Measurements from ENCODE around the gene LRRC4C. TPM values are rescaled to one million over a fixed set of nuclear protein-coding genes. Genes with fewer than 3 reads are reported as not detected.

LRRC4C gene
- total RNA-seq, 2 donors from 2014 or later = 2.7 to 2.8 TPM

DNA sequence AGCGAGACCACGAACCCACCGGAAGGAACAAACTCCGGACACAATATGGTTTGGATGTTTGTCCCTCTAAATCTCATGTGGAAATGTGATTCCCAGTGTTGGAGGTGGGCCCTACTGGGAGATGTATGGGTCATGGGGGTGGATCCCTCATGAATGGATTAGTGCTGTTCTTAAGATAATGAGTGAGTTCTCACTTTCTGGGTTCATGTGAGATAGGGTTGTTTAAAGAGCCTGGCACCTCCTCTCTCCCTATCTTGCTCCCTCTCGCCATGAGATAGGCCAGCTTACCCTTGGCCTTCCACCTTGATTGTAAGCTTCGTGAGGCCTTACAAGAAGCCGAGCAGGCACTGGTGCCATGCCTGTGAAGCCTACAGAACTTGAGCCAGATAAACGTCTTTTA is 184.6 kb downstream of the LRRC4C start:
- Histone ChIP-seq H3K9me3 (no peaks in the 10 kb centered on the region), H3K27me3 (no peaks in the 10 kb centered on the region), H3K4me3 (no peak overlapping the region), H3K27ac (peak overlapping the region in 1 of 2 donors; percentile 81), H3K36me3 (no peaks in the 10 kb centered on the region), H3K4me1 (no peaks in the 10 kb centered on the region)
- no peak for DNase-seq (ENCODE audit: low spot score)
- TF ChIP-seq, protein P1, sequence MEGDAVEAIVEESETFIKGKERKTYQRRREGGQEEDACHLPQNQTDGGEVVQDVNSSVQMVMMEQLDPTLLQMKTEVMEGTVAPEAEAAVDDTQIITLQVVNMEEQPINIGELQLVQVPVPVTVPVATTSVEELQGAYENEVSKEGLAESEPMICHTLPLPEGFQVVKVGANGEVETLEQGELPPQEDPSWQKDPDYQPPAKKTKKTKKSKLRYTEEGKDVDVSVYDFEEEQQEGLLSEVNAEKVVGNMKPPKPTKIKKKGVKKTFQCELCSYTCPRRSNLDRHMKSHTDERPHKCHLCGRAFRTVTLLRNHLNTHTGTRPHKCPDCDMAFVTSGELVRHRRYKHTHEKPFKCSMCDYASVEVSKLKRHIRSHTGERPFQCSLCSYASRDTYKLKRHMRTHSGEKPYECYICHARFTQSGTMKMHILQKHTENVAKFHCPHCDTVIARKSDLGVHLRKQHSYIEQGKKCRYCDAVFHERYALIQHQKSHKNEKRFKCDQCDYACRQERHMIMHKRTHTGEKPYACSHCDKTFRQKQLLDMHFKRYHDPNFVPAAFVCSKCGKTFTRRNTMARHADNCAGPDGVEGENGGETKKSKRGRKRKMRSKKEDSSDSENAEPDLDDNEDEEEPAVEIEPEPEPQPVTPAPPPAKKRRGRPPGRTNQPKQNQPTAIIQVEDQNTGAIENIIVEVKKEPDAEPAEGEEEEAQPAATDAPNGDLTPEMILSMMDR (IDR thresholded peaks at IDR 0.05) = no peak

DNA sequence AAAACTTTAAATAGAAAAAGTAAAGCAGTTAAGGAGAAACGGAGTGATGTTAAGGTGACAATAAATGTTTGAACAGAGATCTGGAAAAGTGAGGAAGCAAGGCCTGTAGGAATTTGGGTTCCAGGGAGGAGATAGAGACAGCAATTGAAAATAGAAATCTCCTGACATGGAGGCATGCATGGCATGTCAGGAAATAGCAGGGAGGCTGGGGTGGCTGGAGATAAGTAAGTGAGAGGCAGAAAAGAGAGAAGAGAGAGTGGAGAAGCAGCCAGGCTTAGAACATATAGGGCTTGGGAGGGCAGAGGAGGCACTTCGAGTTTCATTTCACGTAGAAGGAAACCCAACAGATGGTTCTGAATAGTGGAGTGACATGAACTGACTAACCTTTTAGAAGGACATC is 185.5 kb downstream of the LRRC4C start:
- Histone ChIP-seq H3K27ac (peak overlapping the region in 1 of 2 donors; percentile 81), H3K36me3 (no peaks in the 10 kb centered on the region), H3K27me3 (no peaks in the 10 kb centered on the region), H3K4me1 (no peaks in the 10 kb centered on the region), H3K4me3 (no peak overlapping the region), H3K9me3 (no peaks in the 10 kb centered on the region)
- DNase-seq (ENCODE audit: low spot score) = no peak
- TF ChIP-seq, protein P1 (IDR thresholded peaks at IDR 0.05) = no peak

DNA sequence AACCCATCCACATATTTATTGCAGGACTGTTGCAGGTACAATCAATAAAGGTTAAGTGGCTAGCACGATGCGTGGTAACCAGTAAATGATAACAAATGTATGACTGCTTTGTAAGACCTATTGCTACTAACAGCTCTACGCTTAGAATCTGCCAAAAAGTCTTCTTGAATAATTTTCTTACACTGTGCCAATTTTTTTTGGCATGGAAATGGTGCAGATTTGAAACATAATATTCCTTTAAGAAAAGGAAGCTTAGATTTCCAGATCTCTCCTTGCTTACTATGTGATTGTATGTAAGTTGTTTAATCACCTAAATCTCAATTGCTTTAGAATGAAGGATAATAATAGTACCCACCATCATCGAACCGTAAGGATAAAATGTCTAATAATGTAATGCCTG is 192.0 kb downstream of the LRRC4C start:
- no peaks in the 10 kb centered on the region for H3K27me3 ChIP-seq
- no peaks in the 10 kb centered on the region for H3K36me3 ChIP-seq
- DNase-seq (ENCODE audit: low spot score) = no peak
- H3K27ac ChIP-seq = no peak overlapping the region
- TF ChIP-seq, protein P1 (IDR thresholded peaks at IDR 0.05) = no peak
- H3K9me3 ChIP-seq = no peaks in the 10 kb centered on the region
- no peaks in the 10 kb centered on the region for H3K4me1 ChIP-seq
- no peak overlapping the region for H3K4me3 ChIP-seq

DNA sequence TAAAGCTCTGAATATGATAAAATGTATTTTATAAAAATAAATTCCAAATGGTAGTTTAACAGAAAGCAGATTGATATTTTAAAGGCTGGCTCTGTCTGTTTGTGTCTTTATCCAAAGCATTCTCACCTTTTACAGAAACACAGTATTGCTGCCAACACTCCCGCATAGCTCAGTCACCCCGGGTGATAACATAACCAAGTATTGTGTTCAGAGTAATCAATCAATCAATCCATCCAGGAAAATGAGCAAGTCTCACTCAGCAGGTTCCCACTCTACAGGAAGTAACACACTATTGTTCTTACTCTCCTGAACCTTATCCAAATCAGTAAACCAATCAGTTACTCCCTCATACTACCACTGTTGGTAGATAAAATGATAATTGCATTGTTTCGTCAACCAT is 203.4 kb downstream of the LRRC4C start:
- TF ChIP-seq, protein P1 (IDR thresholded peaks at IDR 0.05) = no peak
- Histone ChIP-seq H3K4me3 (no peak overlapping the region), H3K36me3 (no peaks in the 10 kb centered on the region), H3K27ac (no peak overlapping the region), H3K9me3 (no peaks in the 10 kb centered on the region), H3K4me1 (no peaks in the 10 kb centered on the region), H3K27me3 (no peaks in the 10 kb centered on the region)
- DNase-seq (ENCODE audit: low spot score) = no peak

DNA sequence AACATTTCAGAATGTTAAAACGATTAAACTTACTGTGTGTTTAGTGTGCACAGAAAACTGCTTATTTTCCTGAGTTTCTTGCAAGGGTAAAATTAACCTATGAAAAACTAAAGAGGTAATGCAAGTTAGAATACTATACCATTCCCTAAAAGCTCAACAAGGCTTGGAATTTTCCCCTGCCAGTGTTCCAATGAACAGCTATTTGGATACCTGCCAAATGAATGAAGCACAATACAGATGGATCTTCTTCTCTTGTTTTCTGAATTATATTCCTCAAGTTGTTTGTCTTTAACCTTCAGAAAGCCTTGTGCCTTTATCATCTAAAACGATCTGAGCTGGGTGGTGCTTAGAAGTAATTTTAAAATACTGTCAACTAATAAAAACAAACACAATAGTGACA is 204.5 kb downstream of the LRRC4C start:
- Histone ChIP-seq H3K36me3 (no peaks in the 10 kb centered on the region), H3K27ac (no peak overlapping the region), H3K4me1 (no peaks in the 10 kb centered on the region), H3K9me3 (no peaks in the 10 kb centered on the region), H3K4me3 (no peak overlapping the region), H3K27me3 (no peaks in the 10 kb centered on the region)
- TF ChIP-seq, protein P1 (IDR thresholded peaks at IDR 0.05) = no peak
- no peak for DNase-seq (ENCODE audit: low spot score)

DNA sequence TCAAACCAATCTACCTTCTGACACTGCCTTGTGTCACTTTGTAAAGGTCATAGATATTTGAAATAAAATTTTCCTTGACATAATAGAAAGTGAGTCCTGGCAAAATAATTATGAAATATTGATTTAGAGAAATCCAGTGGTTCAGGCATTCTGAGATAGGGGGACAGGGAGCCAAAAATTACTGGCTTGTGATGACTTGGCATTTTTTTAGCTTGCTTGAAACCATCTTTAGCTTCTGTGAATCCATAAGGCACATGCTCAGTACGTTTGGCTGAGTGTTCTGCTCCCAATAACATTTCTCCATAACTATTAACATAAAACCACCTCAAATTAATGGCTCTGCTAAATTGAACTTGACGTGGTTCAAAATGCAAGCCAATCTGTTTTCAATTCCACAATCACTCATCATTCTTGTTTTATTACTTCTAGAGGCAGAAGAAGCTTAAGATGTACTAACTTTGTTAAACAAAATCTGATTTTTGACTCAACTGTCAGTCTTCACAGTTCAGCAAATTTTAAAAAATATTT is 209.0 kb downstream of the LRRC4C start:
- Histone ChIP-seq H3K27me3 (no peaks in the 10 kb centered on the region), H3K4me1 (no peaks in the 10 kb centered on the region), H3K27ac (no peak overlapping the region), H3K9me3 (no peaks in the 10 kb centered on the region), H3K4me3 (no peak overlapping the region), H3K36me3 (no peaks in the 10 kb centered on the region)
- DNase-seq (ENCODE audit: low spot score) = no peak
- TF ChIP-seq, protein P1 (IDR thresholded peaks at IDR 0.05) = no peak

Measured in right atrium auricular region (tissue), 2 donors.